GM23248 (cell line): ENCODE data around the gene CARMIL1.

Experiments
- EZH2 ChIP-seq: fragments of 200-600 bp; sonication (generic); IDR thresholded peaks from 2 replicates; pipeline ENCODE4 v1.6.1; 2018; ENCODE audit warnings: antibody characterized with exemption, mild to moderate bottlenecking; ENCODE audit not compliant: insufficient read depth, poor library complexity, severe bottlenecking
- EZH2phosphoT487 ChIP-seq: fragments of 200-600 bp; sonication (generic); IDR thresholded peaks from 2 replicates; pipeline ENCODE4 v1.6.1; 2018; ENCODE audit warnings: antibody characterized with exemption, moderate library complexity, mild to moderate bottlenecking, low read depth; ENCODE audit not compliant: insufficient read depth

- TF ChIP-seq EZH2 (no peak), EZH2phosphoT487 (no peak)
Observed at GRCh38 chr6:25481267-25481666, 202.1 kb downstream of the CARMIL1 start.
